Mesenchymal stem cell (in vitro differentiated cells and primary cell): ENCODE results near the gene STAB2.

Source experiments
- DNase-seq: peaks from one replicate; pipeline ENCODE4 v3.0.0-alpha.2; 2013
- H2AFZ ChIP-seq: one replicate; pipeline ENCODE4 v1.6.1; 2013; ENCODE audit warnings: low read depth, mild to moderate bottlenecking, control low read depth, inconsistent platforms, low read length, moderate library complexity
- H2AK5ac ChIP-seq: 2 replicates; pipeline ENCODE4 v1.6.1; 2013; ENCODE audit warnings: low read length, moderate library complexity, mild to moderate bottlenecking, inconsistent platforms; ENCODE audit not compliant: severe bottlenecking
- H2BK120ac ChIP-seq: one replicate; pipeline ENCODE4 v1.6.1; 2013; ENCODE audit warnings: low read depth, mild to moderate bottlenecking, inconsistent platforms, low read length, moderate library complexity
- H2BK12ac ChIP-seq, 2 experiments: one replicate each; pipeline ENCODE4 v1.6.1; 2013; ENCODE audit warnings: inconsistent platforms in 2 of 2, low read length in 2 of 2, mild to moderate bottlenecking in 2 of 2, moderate library complexity in 2 of 2, control low read depth in 1 of 2
- H2BK15ac ChIP-seq: one replicate; pipeline ENCODE4 v1.6.1; 2013; ENCODE audit warnings: mild to moderate bottlenecking, low read depth, inconsistent platforms; ENCODE audit not compliant: poor library complexity, severe bottlenecking
- H2BK5ac ChIP-seq: 2 replicates; pipeline ENCODE4 v1.6.1; 2013; ENCODE audit warnings: low read depth, mild to moderate bottlenecking, low read length, control low read depth, inconsistent platforms; ENCODE audit not compliant: poor library complexity, severe bottlenecking
- H3K14ac ChIP-seq, 2 experiments: one replicate each; pipeline ENCODE4 v1.6.1; 2013; ENCODE audit warnings: inconsistent platforms in 2 of 2, low read length in 2 of 2, control low read depth in 1 of 2, mild to moderate bottlenecking in 1 of 2, moderate library complexity in 1 of 2
- H3K18ac ChIP-seq, 2 experiments: one replicate each; pipeline ENCODE4 v1.6.1; 2013; ENCODE audit warnings: inconsistent platforms in 2 of 2, low read length in 2 of 2, control low read depth in 1 of 2, low read depth in 1 of 2, mild to moderate bottlenecking in 1 of 2
- H3K23ac ChIP-seq, 2 experiments: one replicate each; pipeline ENCODE4 v1.6.1; 2013; ENCODE audit warnings: inconsistent platforms in 2 of 2, low read length in 2 of 2, mild to moderate bottlenecking in 2 of 2, moderate library complexity in 2 of 2, control low read depth in 1 of 2
- H3K27ac ChIP-seq: 2 replicates; pipeline ENCODE4 v1.5.1; 2013; ENCODE audit warnings: mild to moderate bottlenecking, moderate library complexity, low read length, control low read depth, inconsistent platforms; ENCODE audit not compliant: poor library complexity, severe bottlenecking
- H3K27me3 ChIP-seq, 2 experiments: 2 replicates each; pipeline versions ENCODE4 v1.6.1 to v1.7.0; 2013; ENCODE audit warnings: low read length in 2 of 2, mild to moderate bottlenecking in 2 of 2, moderate library complexity in 2 of 2, control low read depth in 1 of 2, inconsistent platforms in 1 of 2; ENCODE audit not compliant: control insufficient read depth in 1 of 2, insufficient read depth in 1 of 2
- H3K36me3 ChIP-seq, 2 experiments: 2 replicates each; pipeline versions ENCODE4 v1.6.1 to v1.7.0; 2013; ENCODE audit warnings: low read length in 2 of 2, control low read depth in 1 of 2, inconsistent platforms in 1 of 2, low read depth in 1 of 2, mild to moderate bottlenecking in 1 of 2; ENCODE audit not compliant: insufficient read depth in 2 of 2, control insufficient read depth in 1 of 2
- H3K4ac ChIP-seq, 2 experiments: one replicate each; pipeline ENCODE4 v1.6.1; 2013; ENCODE audit warnings: inconsistent platforms in 2 of 2, low read length in 2 of 2, mild to moderate bottlenecking in 2 of 2, moderate library complexity in 2 of 2, control low read depth in 1 of 2, low read depth in 1 of 2
- H3K4me1 ChIP-seq: 2 replicates; pipeline ENCODE4 v1.6.1; 2013; ENCODE audit warnings: low read depth, low read length, control low read depth; ENCODE audit not compliant: control insufficient read depth, insufficient read depth
- H3K4me2 ChIP-seq: 2 replicates; pipeline ENCODE4 v1.6.1; 2013; ENCODE audit warnings: low read length, mild to moderate bottlenecking, inconsistent platforms; ENCODE audit not compliant: poor library complexity, severe bottlenecking
- H3K4me3 ChIP-seq, 2 experiments: 2 replicates each; pipeline versions ENCODE4 v1.5.1 to v1.7.0; 2013; ENCODE audit warnings: low read length in 2 of 2, mild to moderate bottlenecking in 2 of 2, control low read depth in 1 of 2, low read depth in 1 of 2; ENCODE audit not compliant: insufficient read depth in 1 of 2
- H3K79me1 ChIP-seq: replicated peaks from 2 replicates; pipeline ENCODE4 v1.6.1; 2013; ENCODE audit warnings: mild to moderate bottlenecking, control low read depth, low read length, inconsistent platforms; ENCODE audit not compliant: poor library complexity, severe bottlenecking
- H3K9ac ChIP-seq: 2 replicates; pipeline ENCODE4 v1.7.0; 2013; ENCODE audit warnings: mild to moderate bottlenecking, low read length, moderate library complexity
- H3K9me3 ChIP-seq: 2 replicates; pipeline ENCODE4 v1.7.0; 2013; ENCODE audit warnings: mild to moderate bottlenecking, low read length; ENCODE audit not compliant: control insufficient read depth
- H4K8ac ChIP-seq: one replicate; pipeline ENCODE4 v1.6.1; 2013; ENCODE audit warnings: inconsistent platforms, mild to moderate bottlenecking, low read length, moderate library complexity
- H4K91ac ChIP-seq: one replicate; pipeline ENCODE4 v1.6.1; 2013; ENCODE audit warnings: mild to moderate bottlenecking, low read length, inconsistent platforms
- WGBS: methylation state at CpG from one replicate; pipeline ENCODE4 v1.1.7; 2013; ENCODE audit warnings: mixed read lengths; 5-methylcytosine and 5-hydroxymethylcytosine counted together

Gene STAB2

DNA sequence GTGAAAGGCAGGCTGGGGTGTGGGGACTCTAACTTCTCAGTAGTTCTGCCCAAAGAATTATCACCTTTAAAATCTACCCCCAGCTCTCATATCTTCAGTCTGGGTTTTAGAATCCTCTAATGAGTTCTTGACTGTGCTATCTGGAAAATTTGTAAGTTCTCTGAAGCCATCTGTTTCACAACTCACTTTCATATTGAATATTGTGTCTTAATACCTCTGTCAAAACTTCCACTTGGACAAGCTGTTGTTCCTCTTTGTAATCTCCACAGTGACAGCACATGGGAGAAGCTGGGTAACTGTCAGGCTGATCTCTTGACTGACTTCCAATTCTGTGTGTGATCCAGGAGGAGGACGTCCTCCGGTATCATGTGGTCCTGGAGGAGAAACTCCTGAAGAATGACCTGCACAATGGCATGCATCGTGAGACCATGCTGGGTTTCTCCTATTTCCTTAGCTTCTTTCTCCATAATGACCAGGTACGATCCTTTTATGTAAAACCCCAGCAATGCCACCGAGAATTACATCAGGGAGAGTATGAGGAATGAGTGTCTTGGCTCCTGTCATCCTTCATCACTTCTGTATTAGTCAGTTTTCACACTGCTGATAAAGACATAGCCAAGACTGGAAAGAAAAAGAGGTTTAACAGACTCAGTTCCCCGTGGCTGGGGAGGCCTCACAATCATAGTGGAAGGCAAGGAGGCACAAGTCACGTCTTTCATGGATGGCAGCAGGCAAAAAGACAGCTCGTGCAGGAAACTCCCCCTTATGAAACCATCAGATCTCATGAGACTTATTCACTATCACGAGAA, 111.9 kb downstream of the STAB2 start:
- H2BK12ac ChIP-seq, result no peak overlapping the region
- no peak overlapping the region for H3K27ac ChIP-seq
- no peak overlapping the region for H3K23ac ChIP-seq
- no peak overlapping the region for H3K9ac ChIP-seq
- H3K4me2 ChIP-seq, result no peak overlapping the region
- no peaks in the 10 kb centered on the region for H3K36me3 ChIP-seq
- no peaks in the 10 kb centered on the region for H3K9me3 ChIP-seq
- no peak overlapping the region for H2AK5ac ChIP-seq
- no peak overlapping the region for H2BK15ac ChIP-seq
- no peak overlapping the region for H2AFZ ChIP-seq
- H2BK5ac ChIP-seq, result no peak overlapping the region
- H2BK120ac ChIP-seq, result no peak overlapping the region
- H3K18ac ChIP-seq, result no peak overlapping the region
- H3K79me1 ChIP-seq, result no peaks in the 10 kb centered on the region
- no peak overlapping the region for H3K14ac ChIP-seq
- 70% methylated on average over 6 of the region's 9 CpGs for WGBS
- H3K4me1 ChIP-seq, result no peaks in the 10 kb centered on the region
- H3K4ac ChIP-seq, result no peak overlapping the region
- DNase-seq, result no peak
- no peak overlapping the region for H4K91ac ChIP-seq
- no peak overlapping the region for H3K4me3 ChIP-seq
- no peak overlapping the region for H4K8ac ChIP-seq
- H3K27me3 ChIP-seq, result peaks cover 21 to 24% of the 10 kb centered on the region in 2 experiments

GRCh38 chr12:103705098-103705497, 118.0 kb downstream of the STAB2 start:
- Histone ChIP-seq H2BK120ac (no peak overlapping the region), H2AK5ac (no peak overlapping the region), H3K4me1 (no peaks in the 10 kb centered on the region), H3K4me2 (no peak overlapping the region), H4K91ac (no peak overlapping the region), H3K36me3 (no peaks in the 10 kb centered on the region), H2BK15ac (no peak overlapping the region), H3K27me3 (peaks cover 3 to 16% of the 10 kb centered on the region in 2 experiments), H3K14ac (no peak overlapping the region), H2AFZ (no peak overlapping the region), H3K9ac (no peak overlapping the region), H3K9me3 (no peaks in the 10 kb centered on the region), H2BK5ac (no peak overlapping the region), H3K4ac (no peak overlapping the region), H2BK12ac (no peak overlapping the region), H3K4me3 (no peak overlapping the region), H3K18ac (no peak overlapping the region), H3K27ac (no peak overlapping the region), H3K79me1 (no peaks in the 10 kb centered on the region), H3K23ac (no peak overlapping the region), H4K8ac (no peak overlapping the region)
- DNase-seq, result no peak
- 83% methylated on average over 1 of the region's 2 CpGs for WGBS

- no peak overlapping the region for H3K4me3 ChIP-seq
- no peak for DNase-seq
- WGBS, result 66% methylated on average over 2 of the region's 2 CpGs
These were observed 118.9 kb downstream of the STAB2 start for GRCh38 chr12:103705927-103706326.

GRCh38 chr12:103707446-103707845, 120.4 kb downstream of the STAB2 start:
- Histone ChIP-seq H3K4ac (no peak overlapping the region), H3K27me3 (peaks cover 7 to 16% of the 10 kb centered on the region in 2 experiments), H3K9me3 (no peaks in the 10 kb centered on the region), H2BK5ac (no peak overlapping the region), H3K27ac (no peak overlapping the region), H2AFZ (no peak overlapping the region), H3K18ac (no peak overlapping the region), H3K36me3 (no peaks in the 10 kb centered on the region), H3K4me1 (no peaks in the 10 kb centered on the region), H3K9ac (no peak overlapping the region), H3K79me1 (no peaks in the 10 kb centered on the region), H2BK15ac (no peak overlapping the region), H2BK12ac (no peak overlapping the region), H4K8ac (no peak overlapping the region), H3K4me3 (no peak overlapping the region), H2BK120ac (no peak overlapping the region), H3K4me2 (no peak overlapping the region), H4K91ac (no peak overlapping the region), H3K14ac (no peak overlapping the region), H3K23ac (no peak overlapping the region), H2AK5ac (no peak overlapping the region)
- DNase-seq, result no peak

More at GRCh38 chr12:103705927-103706326, 118.9 kb downstream of the STAB2 start:
- Histone ChIP-seq H2AK5ac (no peak overlapping the region), H3K36me3 (no peaks in the 10 kb centered on the region), H3K27me3 (peaks cover 7 to 16% of the 10 kb centered on the region in 2 experiments), H3K79me1 (no peaks in the 10 kb centered on the region), H3K4ac (no peak overlapping the region), H3K27ac (no peak overlapping the region), H4K8ac (no peak overlapping the region), H3K18ac (no peak overlapping the region), H2AFZ (no peak overlapping the region), H2BK12ac (no peak overlapping the region), H3K14ac (no peak overlapping the region), H4K91ac (no peak overlapping the region), H3K4me1 (no peaks in the 10 kb centered on the region), H3K9ac (no peak overlapping the region), H3K9me3 (no peaks in the 10 kb centered on the region), H2BK5ac (no peak overlapping the region), H3K4me2 (no peak overlapping the region), H3K23ac (no peak overlapping the region), H2BK15ac (no peak overlapping the region), H2BK120ac (no peak overlapping the region)
